Neural progenitor cell (in vitro differentiated cells): ENCODE results near the gene GFPT1.

Source experiments
- EZH2 ChIP-seq: fragments of 200-600 bp; sonication (generic); IDR thresholded peaks from 2 replicates; pipeline ENCODE4 v1.6.1; 2017; ENCODE audit warnings: antibody characterized with exemption, mild to moderate bottlenecking, moderate library complexity
- TF ChIP-seq, protein P1 (sequence below): fragments of 200-600 bp; sonication (generic); IDR thresholded peaks from 2 replicates; pipeline ENCODE4 v1.5.1; 2017; ENCODE audit warnings: antibody characterized with exemption, mild to moderate bottlenecking

DNA sequence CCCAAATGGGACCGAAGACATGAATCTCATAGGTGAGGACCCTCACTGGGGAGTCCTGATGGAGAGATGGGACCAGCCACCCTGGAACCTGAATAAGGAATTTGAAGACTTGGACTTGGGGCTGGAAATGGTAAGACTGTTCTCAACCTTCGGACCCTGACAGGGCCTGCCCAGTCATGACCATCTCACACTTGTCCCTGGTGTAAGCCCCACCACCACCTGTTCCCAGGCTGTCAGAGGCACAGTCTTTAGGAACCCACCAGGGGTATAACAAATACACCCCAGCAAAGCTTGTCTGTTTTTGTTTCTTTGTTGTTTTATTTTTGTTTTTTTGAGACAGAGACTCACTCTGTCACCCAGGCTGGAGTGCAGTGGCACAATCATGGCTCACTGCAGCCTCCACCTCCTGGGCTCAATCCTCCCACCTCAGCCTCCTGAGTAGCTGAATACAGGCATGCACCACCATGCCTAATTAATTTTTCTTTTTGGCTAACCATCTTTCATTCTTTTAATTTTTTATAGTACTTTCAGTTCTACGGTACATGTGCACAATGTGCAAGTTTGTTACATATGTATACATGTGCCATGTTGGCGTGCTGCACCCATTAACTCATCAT lies 106.1 kb downstream of the GFPT1 start:
- TF ChIP-seq, protein P1, sequence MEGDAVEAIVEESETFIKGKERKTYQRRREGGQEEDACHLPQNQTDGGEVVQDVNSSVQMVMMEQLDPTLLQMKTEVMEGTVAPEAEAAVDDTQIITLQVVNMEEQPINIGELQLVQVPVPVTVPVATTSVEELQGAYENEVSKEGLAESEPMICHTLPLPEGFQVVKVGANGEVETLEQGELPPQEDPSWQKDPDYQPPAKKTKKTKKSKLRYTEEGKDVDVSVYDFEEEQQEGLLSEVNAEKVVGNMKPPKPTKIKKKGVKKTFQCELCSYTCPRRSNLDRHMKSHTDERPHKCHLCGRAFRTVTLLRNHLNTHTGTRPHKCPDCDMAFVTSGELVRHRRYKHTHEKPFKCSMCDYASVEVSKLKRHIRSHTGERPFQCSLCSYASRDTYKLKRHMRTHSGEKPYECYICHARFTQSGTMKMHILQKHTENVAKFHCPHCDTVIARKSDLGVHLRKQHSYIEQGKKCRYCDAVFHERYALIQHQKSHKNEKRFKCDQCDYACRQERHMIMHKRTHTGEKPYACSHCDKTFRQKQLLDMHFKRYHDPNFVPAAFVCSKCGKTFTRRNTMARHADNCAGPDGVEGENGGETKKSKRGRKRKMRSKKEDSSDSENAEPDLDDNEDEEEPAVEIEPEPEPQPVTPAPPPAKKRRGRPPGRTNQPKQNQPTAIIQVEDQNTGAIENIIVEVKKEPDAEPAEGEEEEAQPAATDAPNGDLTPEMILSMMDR: no peak
- no peak for TF ChIP-seq EZH2
